Calu3 (cell line): Measurements from ENCODE around the gene TAS2R7. TPM values are rescaled to one million over a fixed set of nuclear protein-coding genes. Genes with fewer than 3 reads are reported as not detected.

Experiments used
- Bru-seq: library from RNA; stranded (reverse); fragments of 400-500 nt; gene quantifications from one replicate; lab custom pipeline; 2021; lab: Mats Ljungman, UMichigan
- BruChase-seq, 2 experiments: library from RNA; stranded (reverse); fragments of 400-500 nt; gene quantifications; one replicate each; lab custom pipeline; 2021; lab: Mats Ljungman, UMichigan
- BruUV-seq: library from RNA; stranded (reverse); fragments of 400-500 nt; replicated peaks from 2 replicates; lab custom pipeline; 2021; lab: Mats Ljungman, UMichigan
- CTCF ChIA-PET: fragments of 300-600 bp; sonication (Branson Sonifier 250); formaldehyde crosslinking; loops from one replicate; lab custom pipeline; 2022; ENCODE audit warnings: antibody characterized with exemption; lab: Charles Lee
- DNase-seq: peaks from one replicate; pipeline ENCODE4 v3.0.0; 2022
- H3K27ac Mint-ChIP-seq: one replicate; pipeline ENCODE4 v1.8.0; 2022; ENCODE audit warnings: mixed read lengths; ENCODE audit not compliant: unreplicated experiment
- H3K27me3 Mint-ChIP-seq: one replicate; pipeline ENCODE4 v1.8.0; 2022; ENCODE audit warnings: mixed read lengths; ENCODE audit not compliant: unreplicated experiment
- H3K36me3 Mint-ChIP-seq: one replicate; pipeline ENCODE4 v1.8.0; 2022; ENCODE audit warnings: mild to moderate bottlenecking, moderate library complexity, mixed read lengths; ENCODE audit not compliant: insufficient read depth, unreplicated experiment
- H3K4me1 Mint-ChIP-seq: one replicate; pipeline ENCODE4 v1.8.0; 2022; ENCODE audit warnings: mild to moderate bottlenecking, low read depth, mixed read lengths; ENCODE audit not compliant: unreplicated experiment
- H3K4me3 Mint-ChIP-seq: one replicate; pipeline ENCODE4 v1.8.0; 2022; ENCODE audit warnings: mild to moderate bottlenecking, low read depth, moderate library complexity, mixed read lengths; ENCODE audit not compliant: unreplicated experiment
- H3K9me3 Mint-ChIP-seq: one replicate; pipeline ENCODE4 v1.8.0; 2022; ENCODE audit warnings: low read depth, mixed read lengths; ENCODE audit not compliant: unreplicated experiment
- intact Hi-C: fragments of 100-400 bp; cut with micrococcal nuclease; formaldehyde crosslinking; loops from one replicate; pipeline ENCODE4 v1.10.0; 2022; ENCODE audit not compliant: unreplicated experiment
- long read RNA-seq: library from polyadenylated mRNA; stranded (forward); transcript quantifications from one replicate; pipeline ENCODE4 v2.0.0, GENCODE V29; 2022
- total RNA-seq: library from RNA; stranded (reverse); gene quantifications from 2 replicates; pipeline ENCODE4 v1.2.3, GENCODE V29; 2022
- TF ChIP-seq, protein P1 (sequence below): fragments of 200-600 bp; IDR thresholded peaks from one replicate; pipeline ENCODE4 v1.8.0; 2022; ENCODE audit warnings: antibody characterized with exemption; ENCODE audit not compliant: unreplicated experiment

The TAS2R7 gene, protein sequence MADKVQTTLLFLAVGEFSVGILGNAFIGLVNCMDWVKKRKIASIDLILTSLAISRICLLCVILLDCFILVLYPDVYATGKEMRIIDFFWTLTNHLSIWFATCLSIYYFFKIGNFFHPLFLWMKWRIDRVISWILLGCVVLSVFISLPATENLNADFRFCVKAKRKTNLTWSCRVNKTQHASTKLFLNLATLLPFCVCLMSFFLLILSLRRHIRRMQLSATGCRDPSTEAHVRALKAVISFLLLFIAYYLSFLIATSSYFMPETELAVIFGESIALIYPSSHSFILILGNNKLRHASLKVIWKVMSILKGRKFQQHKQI
- total RNA-seq (not detected in 2 replicates), Bru-seq, nascent RNA (percentile 35 among the genes with signal in this experiment), BruChase-seq, experiment 1, labeled RNA remaining after a 6-hour chase (percentile 50 among the genes with signal in this experiment), BruChase-seq, experiment 2, labeled RNA remaining after a 2-hour chase (percentile 57 among the genes with signal in this experiment)
- long read RNA-seq, result 0 reads

DNA sequence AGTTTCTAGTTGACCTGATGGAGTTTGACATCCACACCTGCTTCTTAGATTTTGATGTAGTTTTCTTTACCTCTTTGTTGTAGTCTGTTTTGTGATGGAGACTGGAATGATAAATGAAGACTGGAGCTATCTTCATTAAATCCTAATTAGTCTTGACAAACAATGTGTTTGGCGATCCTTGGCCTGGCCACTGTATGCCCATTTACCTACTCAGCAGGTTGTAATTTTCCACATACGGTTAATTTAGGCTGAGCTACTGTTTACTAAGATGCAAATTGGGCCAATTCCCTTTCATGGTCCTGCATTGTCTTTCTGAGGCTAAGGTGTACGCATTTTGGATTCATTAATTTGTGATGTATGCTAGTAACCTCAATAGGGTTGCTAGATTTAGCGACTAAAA is at the start of gene TAS2R7:
TSS of gene TAS2R7 (minus strand) at position 41 of the 400 bp plus-strand sequence. CDS start 57 bp downstream, outside the sequence.
- intact Hi-C loops, result no loop called here
- no peak for DNase-seq
- TF ChIP-seq, protein P1, sequence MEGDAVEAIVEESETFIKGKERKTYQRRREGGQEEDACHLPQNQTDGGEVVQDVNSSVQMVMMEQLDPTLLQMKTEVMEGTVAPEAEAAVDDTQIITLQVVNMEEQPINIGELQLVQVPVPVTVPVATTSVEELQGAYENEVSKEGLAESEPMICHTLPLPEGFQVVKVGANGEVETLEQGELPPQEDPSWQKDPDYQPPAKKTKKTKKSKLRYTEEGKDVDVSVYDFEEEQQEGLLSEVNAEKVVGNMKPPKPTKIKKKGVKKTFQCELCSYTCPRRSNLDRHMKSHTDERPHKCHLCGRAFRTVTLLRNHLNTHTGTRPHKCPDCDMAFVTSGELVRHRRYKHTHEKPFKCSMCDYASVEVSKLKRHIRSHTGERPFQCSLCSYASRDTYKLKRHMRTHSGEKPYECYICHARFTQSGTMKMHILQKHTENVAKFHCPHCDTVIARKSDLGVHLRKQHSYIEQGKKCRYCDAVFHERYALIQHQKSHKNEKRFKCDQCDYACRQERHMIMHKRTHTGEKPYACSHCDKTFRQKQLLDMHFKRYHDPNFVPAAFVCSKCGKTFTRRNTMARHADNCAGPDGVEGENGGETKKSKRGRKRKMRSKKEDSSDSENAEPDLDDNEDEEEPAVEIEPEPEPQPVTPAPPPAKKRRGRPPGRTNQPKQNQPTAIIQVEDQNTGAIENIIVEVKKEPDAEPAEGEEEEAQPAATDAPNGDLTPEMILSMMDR, result no peak
- Mint-ChIP-seq H3K4me3 (no peak within 1 kb of the TSS), H3K27me3 (no peaks in the 10 kb centered on the region), H3K9me3 (no peaks in the 10 kb centered on the region), H3K36me3 (no peaks in the 10 kb centered on the region), H3K27ac (no peak within 1 kb of the TSS), H3K4me1 (no peaks in the 10 kb centered on the region)
- no TSS peak for BruUV-seq
- CTCF ChIA-PET, result no interaction called here

DNA sequence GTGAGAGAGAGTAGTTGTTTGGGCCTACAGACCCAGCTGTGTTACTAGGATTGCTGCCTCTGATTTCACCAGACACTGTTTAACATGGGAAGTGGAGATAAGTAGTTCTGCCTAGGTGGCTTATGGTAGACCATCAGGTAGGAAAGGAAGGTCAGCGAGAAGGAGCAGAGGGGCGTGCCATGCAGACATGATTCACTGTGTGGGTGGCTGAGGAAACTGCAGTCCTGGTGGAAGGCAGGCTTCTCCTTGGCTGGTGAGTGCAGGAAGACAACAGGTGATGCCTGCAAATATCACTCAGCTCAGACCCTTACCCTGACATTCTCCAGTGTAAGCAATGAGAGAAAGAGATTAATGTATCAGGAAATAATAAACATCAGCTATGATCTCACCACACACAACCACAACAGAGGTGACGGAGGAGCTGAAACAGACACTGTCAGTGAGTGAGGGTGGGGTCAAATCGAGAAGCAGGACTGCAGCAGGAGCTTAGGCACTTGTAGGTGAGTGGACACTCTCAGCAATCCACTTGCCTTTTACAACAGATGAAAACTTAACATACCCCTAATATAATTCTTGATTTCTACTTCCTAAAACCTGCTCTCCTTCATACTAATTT is 48.9 kb upstream of the TAS2R7 start:
- CTCF ChIA-PET, result no interaction called here
- no peak for DNase-seq
- BruUV-seq, result no TSS peak
- peaks cover 7% of the 10 kb centered on the region for H3K4me1 Mint-ChIP-seq
- intact Hi-C loops, result no loop called here
- peaks cover 4% of the 10 kb centered on the region for H3K36me3 Mint-ChIP-seq
- TF ChIP-seq, protein P1, result no peak
- no peak overlapping the region for H3K4me3 Mint-ChIP-seq
- no peaks in the 10 kb centered on the region for H3K27me3 Mint-ChIP-seq
- no peak overlapping the region for H3K27ac Mint-ChIP-seq
- H3K9me3 Mint-ChIP-seq, result peaks cover 6% of the 10 kb centered on the region

DNA sequence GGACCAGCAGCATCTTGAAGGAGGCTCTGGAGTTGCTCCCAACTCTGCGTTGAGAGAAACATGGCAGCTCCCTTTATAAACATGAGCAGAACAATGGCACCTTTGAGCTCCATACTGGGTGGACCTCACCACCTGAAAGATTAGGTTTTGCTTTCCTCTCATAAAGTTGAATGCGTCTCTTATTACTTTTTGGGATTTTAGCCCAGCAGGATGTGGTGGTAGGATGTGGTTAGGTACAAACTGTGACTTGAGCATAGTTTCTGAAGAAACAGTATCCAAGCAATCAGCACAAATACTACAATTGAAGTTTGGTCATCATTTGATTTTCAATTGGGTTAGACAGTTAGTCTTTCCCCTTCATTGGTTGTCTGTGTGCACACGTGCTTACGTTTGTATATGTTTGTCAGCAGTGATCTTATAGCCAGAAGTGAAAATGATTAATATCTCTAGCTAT is 47.0 kb upstream of the TAS2R7 start, which contains the start of gene PRR4:
TSS of gene PRR4 (minus strand) at position 51 of the 454 bp plus-strand sequence. CDS start at position 13, 38 bp downstream.
- no peak within 1 kb of the TSS for H3K4me3 Mint-ChIP-seq
- CTCF ChIA-PET, result no interaction called here
- peaks cover 2% of the 10 kb centered on the region for H3K36me3 Mint-ChIP-seq
- TF ChIP-seq, protein P1, result no peak
- BruUV-seq, result no TSS peak
- no peaks in the 10 kb centered on the region for H3K9me3 Mint-ChIP-seq
- no peak within 1 kb of the TSS for H3K27ac Mint-ChIP-seq
- H3K4me1 Mint-ChIP-seq, result peaks cover 7% of the 10 kb centered on the region
- no peak for DNase-seq
- H3K27me3 Mint-ChIP-seq, result no peaks in the 10 kb centered on the region
- intact Hi-C loops, result no loop called here

DNA sequence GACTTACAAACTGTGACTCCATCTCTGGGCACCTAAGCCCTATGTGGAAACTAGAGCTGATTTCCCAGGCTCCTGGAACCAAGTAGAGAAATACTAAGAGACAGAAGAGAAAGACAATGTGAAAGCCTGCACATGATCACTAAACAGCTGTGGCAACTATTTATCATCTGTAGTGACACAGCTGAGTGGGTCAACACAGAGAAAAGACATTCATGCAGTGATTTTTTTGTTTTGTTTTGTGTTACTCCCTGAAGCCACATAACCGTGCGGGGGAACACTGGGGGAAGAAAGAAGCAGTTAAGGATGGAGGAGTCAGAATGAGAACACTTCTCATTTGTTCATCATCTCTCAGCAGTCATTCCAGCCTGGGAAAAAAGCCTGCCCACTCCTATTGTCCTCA is 45.3 kb upstream of the TAS2R7 start:
- BruUV-seq, result no TSS peak
- intact Hi-C loops, result no loop called here
- Mint-ChIP-seq H3K9me3 (no peaks in the 10 kb centered on the region), H3K4me3 (no peak overlapping the region), H3K27me3 (no peaks in the 10 kb centered on the region), H3K4me1 (peaks cover 7% of the 10 kb centered on the region), H3K36me3 (no peaks in the 10 kb centered on the region), H3K27ac (no peak overlapping the region)
- CTCF ChIA-PET, result interaction anchor here (0.8 kb wide), 1 partner anchor 9 kb away, joined by 5 read pairs; no protein-coding TSS in a partner anchor
- DNase-seq, result no peak
- TF ChIP-seq, protein P1, result no peak
